K562 (cell line): ENCODE measurements around the gene LRRC3B. TPM values are rescaled to one million over a fixed set of nuclear protein-coding genes. Genes with fewer than 3 reads are reported as not detected.

Experiments
- MGA ChIP-seq: fragments of 450-650 bp; IDR thresholded peaks from 2 replicates; pipeline ENCODE4 v1.6.1; 2016; ENCODE audit warnings: mild to moderate bottlenecking, moderate library complexity
- polyA plus RNA-seq, 8 experiments: library from polyadenylated mRNA; depleted of rRNA in 4 of 8; stranded (reverse) in 5 of 8; unstranded in 3 of 8; fragments of >200 nt; fragmentation: Nextera tagmentation in 2 of 8; fragmentation: Illumina TruSeq in 1 of 8; extraction: Ambion mirVana in 2 of 8; extraction: Trizol in 1 of 8; gene quantifications; 2 replicates each; pipeline versions ENCODE4 v1.2.1 to v1.2.3, GENCODE V29; 2011 to 2014; ENCODE audit warnings: inconsistent platforms in 1 of 8, missing spikeins in 1 of 8
- total RNA-seq, 7 experiments: library from RNA; depleted of rRNA in 6 of 7; stranded (reverse); fragments of >200 nt in 6 of 7; fragmentation: Illumina TruSeq in 2 of 7; extraction: Trizol in 2 of 7; gene quantifications; 2 replicates each; pipeline versions ENCODE4 v1.2.1 to v1.2.3, GENCODE V29; 2011 to 2021; ENCODE audit warnings: low replicate concordance in 1 of 7

The LRRC3B gene
- total and polyA plus RNA-seq, 9 of the 15 experiments (the other 6 are each of a cell fraction or from before 2014, with no cell fraction given), result under 0.01 to 0.33 TPM; not detected in 7

GRCh38 chr3:26588931-26589330 lies 33.6 kb upstream of the LRRC3B start (continued):
- TF ChIP-seq MGA, result no peak
